ENCODE data around the gene RPL22L1. TPM values are rescaled to one million over a fixed set of nuclear protein-coding genes. Genes with fewer than 3 reads are reported as not detected.
"Not testable (repeated sequence)": the region's sequence is repeated elsewhere in the genome, so short reads cannot be mapped to it uniquely, and the experiment has no call there.

Gene RPL22L1
- total and polyA plus RNA-seq, 2 experiments from 2014 or later: 82.2 to 110 TPM

- H3K9ac ChIP-seq: no peak overlapping the region
- H3K36me3 ChIP-seq (ENCODE audit: low read depth): no peaks in the 10 kb centered on the region
- H3K4me3 ChIP-seq: no peak overlapping the region
- H3K4me1 ChIP-seq (ENCODE audit: insufficient read depth): no peaks in the 10 kb centered on the region
- H3F3A ChIP-seq (ENCODE audit: insufficient read depth): no peaks in the 10 kb centered on the region
- H3K27ac ChIP-seq: no peak overlapping the region
- DNase-seq: no peak
- H3K9me2 ChIP-seq (ENCODE audit: insufficient read depth): no peaks in the 10 kb centered on the region
- no peaks in the 10 kb centered on the region for H3K79me2 ChIP-seq (ENCODE audit: insufficient read depth)
- peaks cover 21% of the 10 kb centered on the region for H3K27me3 ChIP-seq (replicated peaks; ENCODE audit: insufficient read depth)
- TF ChIP-seq EZH2phosphoT487 (IDR thresholded peaks at IDR 0.05; ENCODE audit: insufficient read depth, low read depth) (no peak), EZH2 (IDR thresholded peaks at IDR 0.05; ENCODE audit: insufficient read depth, poor library complexity, severe bottlenecking) (no peak)
- no peaks in the 10 kb centered on the region for H4K20me1 ChIP-seq (ENCODE audit: insufficient read depth)
- no peak overlapping the region for H3K4me2 ChIP-seq (ENCODE audit: unreplicated experiment)
- no peaks in the 10 kb centered on the region for H3K9me3 ChIP-seq (ENCODE audit: low read depth)
- in situ Hi-C loops (cut with MboI): loop anchor here (25.0 kb wide), 1 partner anchor 648 kb away; the partner anchor contains the start of gene PHC3
- H2AFZ ChIP-seq: no peak overlapping the region
- 7 to 9% methylated on average over 3 of the region's 3 CpGs for WGBS, 2 experiments (ENCODE audit: low coverage in 1 of 2, low lambda C conversion rate in 2 of 2, missing lambda C conversion rate in 2 of 2)
Observed at GRCh38 chr3:170835336-170835735, 34.7 kb downstream of the RPL22L1 start.

- H2AFZ ChIP-seq: no peak overlapping the region
- 96 to 98% methylated on average over 4 of the region's 4 CpGs for WGBS, 2 experiments (ENCODE audit: low coverage in 1 of 2, low lambda C conversion rate in 2 of 2, missing lambda C conversion rate in 2 of 2)
- peaks cover 18% of the 10 kb centered on the region for H3K27me3 ChIP-seq (replicated peaks; ENCODE audit: insufficient read depth)
- no peak overlapping the region for H3K27ac ChIP-seq
- in situ Hi-C loops (cut with MboI): loop anchor here (25.0 kb wide), 1 partner anchor 643 kb away; the partner anchor contains the start of gene PHC3
- no peak overlapping the region for H3K4me3 ChIP-seq
- H3K4me1 ChIP-seq (ENCODE audit: insufficient read depth): no peaks in the 10 kb centered on the region
- no peaks in the 10 kb centered on the region for H3K9me2 ChIP-seq (ENCODE audit: insufficient read depth)
- H3K36me3 ChIP-seq (ENCODE audit: low read depth): no peaks in the 10 kb centered on the region
- H3K9me3 ChIP-seq (ENCODE audit: low read depth): no peaks in the 10 kb centered on the region
- H3K9ac ChIP-seq: no peak overlapping the region
- no peak overlapping the region for H3K4me2 ChIP-seq (ENCODE audit: unreplicated experiment)
- H4K20me1 ChIP-seq (ENCODE audit: insufficient read depth): no peaks in the 10 kb centered on the region
- DNase-seq: no peak
- H3F3A ChIP-seq (ENCODE audit: insufficient read depth): no peaks in the 10 kb centered on the region
- no peaks in the 10 kb centered on the region for H3K79me2 ChIP-seq (ENCODE audit: insufficient read depth)
- TF ChIP-seq EZH2 (IDR thresholded peaks at IDR 0.05; ENCODE audit: insufficient read depth, poor library complexity, severe bottlenecking) (no peak), EZH2phosphoT487 (IDR thresholded peaks at IDR 0.05; ENCODE audit: insufficient read depth, low read depth) (no peak)
Observed at GRCh38 chr3:170830580-170830979, 39.4 kb downstream of the RPL22L1 start.

- no peak overlapping the region for H3K4me2 ChIP-seq (ENCODE audit: unreplicated experiment)
- H3K4me1 ChIP-seq (ENCODE audit: insufficient read depth): no peaks in the 10 kb centered on the region
Observed at GRCh38 chr3:170829546-170830272, 40.3 kb downstream of the RPL22L1 start.

GRCh38 chr3:170826047-170826446, 43.9 kb downstream of the RPL22L1 start:
- 87 to 97% methylated on average over 2 of the region's 2 CpGs for WGBS, 2 experiments (ENCODE audit: low coverage in 1 of 2, low lambda C conversion rate in 2 of 2, missing lambda C conversion rate in 2 of 2)
- no peaks in the 10 kb centered on the region for H4K20me1 ChIP-seq (ENCODE audit: insufficient read depth)
- H3K9me2 ChIP-seq (ENCODE audit: insufficient read depth): no peaks in the 10 kb centered on the region
- no peak for DNase-seq
- no peak overlapping the region for H3K4me3 ChIP-seq
- H3F3A ChIP-seq (ENCODE audit: insufficient read depth): no peaks in the 10 kb centered on the region
- H3K9ac ChIP-seq: no peak overlapping the region
- H3K27me3 ChIP-seq (replicated peaks; ENCODE audit: insufficient read depth): no peaks in the 10 kb centered on the region; the same call in 1 of the 2 replicates
- H2AFZ ChIP-seq: no peak overlapping the region
- H3K4me2 ChIP-seq (ENCODE audit: unreplicated experiment): no peak overlapping the region
- H3K9me3 ChIP-seq (ENCODE audit: low read depth): no peaks in the 10 kb centered on the region
- TF ChIP-seq EZH2 (IDR thresholded peaks at IDR 0.05; ENCODE audit: insufficient read depth, poor library complexity, severe bottlenecking): no peak
- no peak for TF ChIP-seq EZH2phosphoT487 (IDR thresholded peaks at IDR 0.05; ENCODE audit: insufficient read depth, low read depth)
- in situ Hi-C loops (cut with MboI): loop anchor here (25.0 kb wide), 1 partner anchor 639 kb away; the partner anchor contains the start of gene PHC3
- H3K79me2 ChIP-seq (ENCODE audit: insufficient read depth): no peaks in the 10 kb centered on the region
- no peaks in the 10 kb centered on the region for H3K36me3 ChIP-seq (ENCODE audit: low read depth)
- no peak overlapping the region for H3K27ac ChIP-seq
- H3K4me1 ChIP-seq (ENCODE audit: insufficient read depth): no peaks in the 10 kb centered on the region

More at GRCh38 chr3:170829546-170830272, 40.3 kb downstream of the RPL22L1 start:
- no peaks in the 10 kb centered on the region for H3K36me3 ChIP-seq (ENCODE audit: low read depth)
- H3F3A ChIP-seq (ENCODE audit: insufficient read depth): no peaks in the 10 kb centered on the region
- no peak overlapping the region for H3K4me3 ChIP-seq
- no peaks in the 10 kb centered on the region for H3K9me3 ChIP-seq (ENCODE audit: low read depth)
- peaks cover 10% of the 10 kb centered on the region for H3K27me3 ChIP-seq (replicated peaks; ENCODE audit: insufficient read depth)
- DNase-seq: no peak
- no peaks in the 10 kb centered on the region for H3K9me2 ChIP-seq (ENCODE audit: insufficient read depth)
- no peak overlapping the region for H3K9ac ChIP-seq
- no peak overlapping the region for H2AFZ ChIP-seq
- no peak overlapping the region for H3K27ac ChIP-seq
- in situ Hi-C loops (cut with MboI): loop anchor here (25.0 kb wide), 1 partner anchor 642 kb away; the partner anchor contains the start of gene PHC3
- no peaks in the 10 kb centered on the region for H4K20me1 ChIP-seq (ENCODE audit: insufficient read depth)
- no peak for TF ChIP-seq EZH2 (IDR thresholded peaks at IDR 0.05; ENCODE audit: insufficient read depth, poor library complexity, severe bottlenecking)
- no peak for TF ChIP-seq EZH2phosphoT487 (IDR thresholded peaks at IDR 0.05; ENCODE audit: insufficient read depth, low read depth)
- WGBS, 2 experiments (ENCODE audit: low coverage in 1 of 2, low lambda C conversion rate in 2 of 2, missing lambda C conversion rate in 2 of 2): 80 to 82% methylated on average over 9 of the region's 9 CpGs
- no peaks in the 10 kb centered on the region for H3K79me2 ChIP-seq (ENCODE audit: insufficient read depth)

- H3K9me3 ChIP-seq (ENCODE audit: low read depth); H3K79me2 ChIP-seq (ENCODE audit: insufficient read depth); H3K4me3 ChIP-seq; H4K20me1 ChIP-seq (ENCODE audit: insufficient read depth); H3K4me2 ChIP-seq (ENCODE audit: unreplicated experiment); H2AFZ ChIP-seq; H3K4me1 ChIP-seq (ENCODE audit: insufficient read depth); H3K36me3 ChIP-seq (ENCODE audit: low read depth); H3K27me3 ChIP-seq (replicated peaks; ENCODE audit: insufficient read depth); H3F3A ChIP-seq (ENCODE audit: insufficient read depth); H3K27ac ChIP-seq; DNase-seq; H3K9me2 ChIP-seq (ENCODE audit: insufficient read depth); H3K9ac ChIP-seq; in situ Hi-C loops (cut with MboI): not testable (repeated sequence)
- WGBS, 2 experiments (ENCODE audit: low coverage in 1 of 2, low lambda C conversion rate in 2 of 2, missing lambda C conversion rate in 2 of 2): 56 to 70% methylated on average over 2 of the region's 2 CpGs
Observed at GRCh38 chr3:170823562-170823961, 46.4 kb downstream of the RPL22L1 start.

GRCh38 chr3:170818325-170818724, 51.7 kb downstream of the RPL22L1 start:
- not testable (repeated sequence) for H3K9me3 ChIP-seq (ENCODE audit: low read depth); DNase-seq; H3K4me3 ChIP-seq; H3K27me3 ChIP-seq (replicated peaks; ENCODE audit: insufficient read depth); H3K9ac ChIP-seq; H4K20me1 ChIP-seq (ENCODE audit: insufficient read depth); H3K27ac ChIP-seq; H3F3A ChIP-seq (ENCODE audit: insufficient read depth); H3K9me2 ChIP-seq (ENCODE audit: insufficient read depth); H3K36me3 ChIP-seq (ENCODE audit: low read depth); H3K4me1 ChIP-seq (ENCODE audit: insufficient read depth); H3K79me2 ChIP-seq (ENCODE audit: insufficient read depth); H2AFZ ChIP-seq; H3K4me2 ChIP-seq (ENCODE audit: unreplicated experiment)
- in situ Hi-C loops (cut with MboI): loop anchor here (10.0 kb wide), 2 partner anchors 404 to 514 kb away; partner anchors contain the start of gene CLDN11
- 95 to 100% methylated on average over 1 of the region's 1 CpG for WGBS, 2 experiments (ENCODE audit: low coverage in 1 of 2, low lambda C conversion rate in 2 of 2, missing lambda C conversion rate in 2 of 2)

Measured in GM23248 (cell line).